ENCODE results near the gene STYK1.

STYK1 gene, protein sequence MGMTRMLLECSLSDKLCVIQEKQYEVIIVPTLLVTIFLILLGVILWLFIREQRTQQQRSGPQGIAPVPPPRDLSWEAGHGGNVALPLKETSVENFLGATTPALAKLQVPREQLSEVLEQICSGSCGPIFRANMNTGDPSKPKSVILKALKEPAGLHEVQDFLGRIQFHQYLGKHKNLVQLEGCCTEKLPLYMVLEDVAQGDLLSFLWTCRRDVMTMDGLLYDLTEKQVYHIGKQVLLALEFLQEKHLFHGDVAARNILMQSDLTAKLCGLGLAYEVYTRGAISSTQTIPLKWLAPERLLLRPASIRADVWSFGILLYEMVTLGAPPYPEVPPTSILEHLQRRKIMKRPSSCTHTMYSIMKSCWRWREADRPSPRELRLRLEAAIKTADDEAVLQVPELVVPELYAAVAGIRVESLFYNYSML

DNA sequence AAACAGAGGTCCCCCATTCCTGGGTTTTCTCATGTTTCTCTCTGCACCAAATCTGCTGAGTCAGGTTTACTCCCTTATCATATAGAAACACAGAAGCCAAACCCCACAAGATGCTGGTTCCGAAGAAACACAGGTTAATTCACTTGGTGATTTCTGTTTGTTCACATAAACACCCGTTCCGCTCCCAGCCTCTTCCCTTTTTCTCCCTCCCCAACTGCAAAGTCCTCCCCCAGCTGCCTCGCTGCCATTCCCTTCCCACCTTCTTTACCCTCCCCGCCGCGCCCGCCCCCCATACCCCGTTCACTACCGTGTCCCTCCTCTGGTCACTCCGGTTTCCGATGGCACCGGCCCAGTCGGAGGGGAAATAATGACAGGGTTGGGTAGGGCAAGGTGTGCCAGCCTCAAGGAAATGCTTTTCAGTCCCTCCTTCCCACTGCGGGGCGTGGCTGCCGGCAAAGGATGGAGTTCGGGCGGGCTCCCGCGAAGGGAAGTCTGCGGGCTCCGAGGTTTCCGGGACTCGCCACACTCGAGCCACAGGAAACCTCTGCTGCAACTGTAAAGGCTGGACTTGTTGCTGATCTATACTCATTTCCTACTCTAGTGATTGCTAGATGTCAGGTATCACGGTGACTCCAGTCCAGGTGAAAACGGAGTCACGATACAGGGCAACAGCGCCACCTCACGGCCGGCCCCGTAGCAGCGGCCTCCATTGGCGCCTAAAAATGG, at the start of gene STYK1:
Gene STYK1, minus strand, starts transcription at position 394 of the 726 bp plus-strand sequence. CDS start 39,434 bp downstream, outside the sequence.
- peak; percentile 5 for DNase-seq

DNA sequence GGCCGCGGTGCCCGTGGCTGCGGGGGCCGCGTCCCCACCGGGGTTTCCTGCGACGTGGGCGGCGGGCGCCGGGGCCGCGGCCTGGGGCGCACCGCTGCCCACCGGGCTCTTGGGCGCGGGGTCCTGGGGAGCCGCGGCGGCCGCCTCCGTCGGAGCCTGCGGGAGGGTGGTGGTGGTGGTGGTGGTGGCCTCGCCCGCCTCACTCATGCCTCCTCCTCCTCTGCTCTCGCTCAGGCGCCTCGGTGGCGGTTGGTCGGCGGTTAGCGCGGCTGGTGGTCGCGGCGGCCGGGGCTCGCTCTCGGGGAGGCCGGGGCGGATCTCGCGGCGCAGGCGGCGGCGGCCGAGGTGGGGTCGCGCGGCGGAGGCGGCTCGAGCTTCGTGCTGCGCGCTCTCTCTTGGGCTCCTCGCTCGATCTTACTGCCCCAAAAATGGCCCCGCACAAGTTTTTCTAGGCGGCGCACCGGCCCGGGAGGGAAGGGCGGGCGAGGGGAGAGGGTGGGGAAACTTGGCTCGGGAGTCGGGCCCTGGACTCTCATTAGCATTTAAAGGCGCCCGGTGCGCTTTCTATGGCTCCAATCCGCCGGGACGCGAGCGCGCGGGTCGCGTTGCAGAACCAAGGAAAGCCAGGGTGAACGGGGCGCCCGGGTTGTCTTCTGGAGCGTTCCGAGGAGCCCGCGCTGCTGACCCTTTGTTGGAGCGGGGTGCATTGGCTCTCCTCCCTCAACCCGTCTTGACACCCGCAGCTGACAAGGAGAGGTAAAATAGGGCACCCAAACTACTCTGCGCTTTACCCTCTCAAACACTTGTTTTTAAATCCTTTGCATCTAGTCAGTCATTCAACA, 49.3 kb upstream of the STYK1 start, which contains the start of gene YBX3:
Gene YBX3, minus strand, starts transcription at position 419 of the 842 bp plus-strand sequence. Its CDS starts 212 bp downstream, at position 207.
- peak; percentile 25 for DNase-seq

DNA sequence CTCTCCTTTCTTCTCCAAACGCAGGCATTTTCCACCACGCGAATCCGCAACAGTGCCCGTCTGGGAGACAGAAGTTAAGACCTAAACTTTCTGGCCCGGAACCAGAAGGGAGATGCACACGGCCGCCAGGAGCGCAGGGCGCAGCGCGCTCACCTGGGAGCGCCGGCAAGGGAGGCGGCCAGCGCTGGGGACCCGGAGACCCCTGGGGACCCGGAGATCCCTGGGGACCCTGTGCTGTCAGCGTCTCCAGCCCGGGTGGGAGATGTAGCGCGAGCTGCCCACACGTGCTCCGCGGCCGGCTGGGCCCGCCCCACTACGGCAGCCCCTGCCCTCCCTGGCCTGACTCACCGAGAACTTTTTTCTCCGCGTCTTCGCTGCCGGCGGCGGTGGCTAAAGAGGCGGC, 48.7 kb upstream of the STYK1 start:
- no peak for DNase-seq

DNA sequence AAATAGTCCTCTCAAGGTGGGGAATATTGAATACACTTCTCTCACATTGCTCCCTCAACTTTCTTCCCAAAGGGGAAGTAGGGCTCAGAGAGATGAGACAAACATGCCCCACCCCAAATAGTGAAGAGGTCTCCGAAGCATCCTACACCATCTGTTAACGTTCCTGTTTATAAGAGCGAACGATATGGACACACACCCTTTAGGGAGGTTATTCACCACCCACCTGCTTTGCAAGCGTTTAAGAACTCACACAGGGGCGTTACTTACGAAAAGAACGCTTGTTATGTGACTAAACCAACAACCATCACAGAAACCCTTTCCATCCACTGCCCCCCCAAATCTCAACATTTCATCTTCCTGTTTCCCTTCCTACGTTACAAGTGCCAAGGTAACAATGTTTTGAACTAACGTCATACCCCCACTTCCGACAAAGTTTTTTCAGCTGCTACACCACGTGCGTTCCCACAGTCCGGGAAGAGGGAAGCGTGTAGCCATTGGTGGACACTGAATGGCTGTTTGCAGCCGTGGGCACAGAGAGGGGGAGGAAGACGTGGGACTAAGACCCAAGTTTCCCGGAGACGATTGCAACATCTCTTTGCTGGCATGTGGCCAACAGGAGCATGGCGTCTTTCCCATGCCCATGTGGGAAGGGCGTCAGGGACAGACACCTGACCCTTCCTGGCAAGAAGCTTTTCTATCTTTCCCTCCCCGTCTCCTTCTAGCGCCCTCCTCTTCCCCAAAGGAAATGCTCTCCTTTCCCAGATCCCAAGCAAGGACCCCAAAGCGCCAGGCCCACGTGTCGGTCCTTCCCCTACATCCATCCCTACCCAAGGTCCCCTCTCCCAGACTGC, 48.0 kb upstream of the STYK1 start:
- DNase-seq, result peak; percentile 46

DNA sequence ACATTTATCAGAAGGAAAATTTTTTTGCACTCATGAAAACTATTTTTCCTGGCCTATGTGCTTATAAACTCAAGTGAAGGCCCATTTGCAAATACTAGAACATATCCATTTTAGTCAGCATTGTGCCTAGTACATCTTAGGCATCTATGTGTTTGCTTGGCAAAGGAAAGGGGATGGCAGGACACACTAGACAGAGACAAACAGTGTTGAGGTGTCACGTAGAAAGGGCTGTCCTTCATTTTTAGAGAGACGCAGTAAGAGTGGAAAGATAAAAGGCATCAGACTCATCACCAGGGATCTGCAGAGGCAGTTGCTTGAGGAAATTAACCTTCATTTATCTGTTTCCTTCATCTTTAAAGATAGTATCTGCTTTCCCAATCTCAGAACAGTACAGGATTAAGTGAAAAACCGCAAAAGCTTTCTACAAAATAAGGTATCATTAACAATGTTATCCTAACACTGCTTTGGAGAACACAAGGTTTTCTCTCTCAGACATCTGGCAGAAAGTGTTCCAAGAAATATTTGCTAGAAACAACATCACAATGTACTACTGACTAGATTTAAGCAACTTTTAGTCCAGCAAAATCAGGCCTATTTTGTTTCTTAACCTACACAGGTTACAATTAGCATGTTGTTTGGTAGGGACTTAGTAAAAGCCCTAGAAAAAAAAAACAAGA, 47.3 kb upstream of the STYK1 start:
- no peak for DNase-seq

DNA sequence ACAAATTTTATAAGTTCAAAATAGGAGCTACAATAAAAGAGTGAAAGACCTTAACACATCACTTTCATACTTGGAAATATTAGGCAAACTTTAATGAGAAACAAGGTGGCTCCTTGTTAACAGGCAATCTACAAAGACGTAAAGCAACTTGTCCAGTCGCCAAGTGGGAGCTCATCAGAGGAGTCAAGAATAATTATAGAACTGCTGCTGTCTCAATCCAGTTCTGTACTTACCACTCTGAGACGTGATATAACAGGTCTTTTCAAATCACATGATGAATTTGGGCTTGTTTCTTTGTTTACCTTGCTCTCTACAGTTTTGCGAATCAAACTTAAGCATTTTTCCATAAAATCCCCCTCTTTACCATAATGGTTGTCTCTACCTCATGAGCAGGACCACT, 45.6 kb upstream of the STYK1 start:
- no peak for DNase-seq

DNA sequence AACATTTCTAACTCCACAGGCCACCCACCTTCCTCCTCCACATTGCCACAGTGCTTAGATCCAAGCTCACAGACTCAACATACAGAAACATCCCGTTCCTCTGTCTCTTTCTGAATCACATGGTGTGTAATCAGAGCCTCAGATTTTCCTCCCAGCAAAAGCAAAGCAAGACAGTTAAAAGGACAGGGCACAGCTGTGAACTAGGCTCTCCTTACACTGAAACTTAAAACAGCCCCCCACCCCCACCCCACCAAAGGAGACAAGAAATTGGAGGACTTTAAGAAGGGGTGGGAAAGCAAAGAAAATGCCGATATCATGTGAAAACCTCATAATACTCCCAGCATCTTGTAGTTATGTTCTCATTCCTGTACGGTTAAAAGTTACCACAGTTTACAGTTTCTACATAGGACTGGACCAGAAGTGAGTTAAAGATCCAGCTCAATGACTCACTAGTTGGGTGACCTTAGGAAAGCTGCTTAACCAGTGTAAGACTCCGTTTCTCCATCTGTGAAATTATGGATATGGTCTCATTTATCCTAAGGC, 44.5 kb upstream of the STYK1 start:
- no peak for DNase-seq

DNA sequence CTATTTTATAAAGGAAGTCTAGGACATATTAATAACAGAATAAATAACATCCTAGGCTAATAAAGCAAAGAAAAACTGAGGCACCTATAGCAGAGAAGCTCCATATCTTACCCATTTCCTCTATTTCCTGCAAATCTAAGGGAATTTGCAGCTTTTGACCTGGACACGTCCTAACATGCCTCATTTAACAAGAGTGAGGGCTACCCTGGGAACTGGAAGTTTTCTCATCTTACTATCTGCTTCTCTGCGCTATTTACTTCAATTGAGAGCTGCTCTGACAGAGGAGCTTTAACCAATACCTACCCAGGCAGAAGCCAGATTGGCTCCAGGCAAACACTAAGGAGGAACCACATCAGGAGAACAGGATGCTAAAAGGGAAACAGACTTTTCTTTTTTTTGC, 43.6 kb upstream of the STYK1 start:
- no peak for DNase-seq

DNA sequence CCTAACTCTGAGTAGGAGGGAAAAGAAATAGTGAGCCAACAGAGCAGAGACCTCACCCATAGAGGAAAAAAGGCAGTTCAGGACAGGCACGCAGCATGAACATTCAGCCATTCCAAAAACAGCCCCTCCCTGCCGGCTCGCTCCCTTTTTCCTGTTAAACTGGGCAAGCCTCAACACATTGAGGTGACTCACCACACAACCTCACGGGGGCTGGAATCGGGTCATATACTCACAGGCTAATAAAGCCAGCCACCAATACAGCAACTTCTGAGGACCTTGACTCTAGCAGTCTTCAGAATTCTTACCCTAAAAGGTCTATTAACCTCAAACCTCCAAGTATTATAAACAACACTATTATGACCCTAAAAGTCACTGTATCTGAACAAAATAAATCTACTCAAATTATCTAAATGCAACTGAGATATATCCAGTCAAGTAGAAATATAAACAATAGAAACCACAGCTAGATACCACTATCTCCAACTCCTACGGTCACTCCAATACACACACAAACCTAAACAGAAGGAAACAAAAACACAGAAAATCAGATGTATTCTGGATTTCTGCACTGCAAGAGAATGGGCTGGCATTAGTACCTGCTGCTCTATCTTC, 43.0 kb upstream of the STYK1 start:
- no peak for DNase-seq

DNA sequence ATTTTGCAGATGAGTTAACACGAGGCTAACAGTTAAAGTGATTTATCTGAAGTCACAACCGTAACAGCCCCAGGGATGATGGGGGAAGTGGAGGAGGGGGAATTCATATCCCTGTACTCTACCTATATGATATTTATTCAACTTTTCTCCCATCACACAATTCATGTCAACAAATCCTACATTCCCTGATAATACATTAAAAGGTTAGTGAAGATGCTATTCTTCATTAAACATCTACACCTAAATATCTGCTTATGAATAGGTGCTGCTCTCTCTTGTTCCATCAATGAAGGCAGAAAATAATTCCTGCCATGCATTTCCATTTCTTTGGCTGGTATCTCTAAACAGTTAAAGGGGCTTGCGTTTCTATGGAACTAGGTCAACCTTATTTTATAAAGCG, 42.4 kb upstream of the STYK1 start:
- no peak for DNase-seq

DNA sequence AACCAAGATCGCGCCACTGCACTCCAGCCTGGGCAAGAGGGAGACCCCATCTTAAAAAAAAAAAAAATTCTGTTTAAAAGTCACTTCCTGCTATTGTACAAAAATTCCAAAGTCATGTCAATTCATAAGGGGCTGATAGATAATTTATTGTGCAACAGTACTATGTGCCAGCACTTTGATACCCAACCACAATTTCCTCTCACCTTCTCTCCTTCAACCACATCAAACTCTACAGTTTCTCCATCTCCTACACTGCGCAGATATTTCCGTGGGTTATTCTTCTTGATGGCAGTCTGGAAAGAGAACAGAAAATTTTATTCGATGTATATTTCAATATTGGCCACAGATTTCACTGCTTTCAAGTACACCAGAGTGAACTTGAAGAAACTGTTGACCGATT, 41.6 kb upstream of the STYK1 start:
- DNase-seq, result no peak

DNA sequence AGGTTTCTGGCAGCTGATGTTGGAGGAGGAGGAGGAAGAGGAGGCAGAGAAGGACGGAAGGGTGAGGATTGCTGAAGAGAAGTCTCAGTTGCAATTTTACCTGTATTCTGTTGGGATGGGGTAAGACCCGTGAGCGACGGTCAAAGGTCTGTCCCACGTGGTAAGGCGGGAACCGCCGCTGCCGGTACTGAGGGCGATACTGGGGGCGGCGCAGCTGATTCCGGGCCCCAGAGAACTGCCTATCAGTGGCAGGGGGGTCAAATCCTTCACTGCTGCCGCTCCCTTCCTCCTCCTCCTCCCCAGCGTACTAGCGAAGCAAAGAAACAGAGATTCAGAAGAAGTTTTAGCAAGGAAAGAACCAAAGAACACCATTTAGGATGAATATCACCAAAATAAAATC, 36.0 kb upstream of the STYK1 start:
- no peak for DNase-seq

DNA sequence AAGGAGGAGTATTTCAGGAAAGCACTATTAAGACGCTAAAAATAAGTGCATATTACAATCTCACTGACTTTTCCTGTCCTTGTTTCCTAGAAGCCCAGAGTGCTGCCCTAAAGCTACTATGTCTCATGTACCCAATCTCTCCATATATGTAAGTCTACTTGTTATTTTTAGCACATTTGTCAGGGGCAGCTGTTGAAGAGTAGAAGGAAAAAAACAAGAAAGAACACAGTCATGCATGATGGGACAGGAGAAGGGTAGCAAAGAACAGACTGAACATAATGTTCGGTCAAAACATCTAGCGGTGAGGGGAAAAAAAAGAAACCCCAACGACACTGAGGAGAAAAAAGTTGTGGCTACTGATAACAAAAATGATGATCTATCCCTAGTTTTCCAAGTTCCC, 35.0 kb upstream of the STYK1 start:
- DNase-seq, result no peak

DNA sequence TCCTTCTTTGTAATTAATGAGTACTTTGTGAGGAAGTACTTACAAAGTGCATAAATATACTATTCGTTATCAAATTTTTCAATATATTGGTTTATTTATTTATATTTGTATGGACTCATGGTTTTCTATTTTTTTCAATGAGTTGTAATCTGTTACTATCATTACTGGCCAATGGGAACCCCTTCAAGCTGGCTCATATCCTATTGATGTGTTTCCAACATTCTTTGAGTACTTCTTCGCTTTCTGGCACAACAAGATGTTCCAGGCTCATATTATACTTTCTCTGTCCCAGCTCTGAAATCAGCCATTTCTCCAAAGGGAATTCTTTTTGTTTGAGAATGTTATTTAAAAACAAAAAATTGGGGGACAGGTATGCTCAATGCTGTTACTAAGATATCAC, 31.8 kb upstream of the STYK1 start:
- DNase-seq, result no peak

DNA sequence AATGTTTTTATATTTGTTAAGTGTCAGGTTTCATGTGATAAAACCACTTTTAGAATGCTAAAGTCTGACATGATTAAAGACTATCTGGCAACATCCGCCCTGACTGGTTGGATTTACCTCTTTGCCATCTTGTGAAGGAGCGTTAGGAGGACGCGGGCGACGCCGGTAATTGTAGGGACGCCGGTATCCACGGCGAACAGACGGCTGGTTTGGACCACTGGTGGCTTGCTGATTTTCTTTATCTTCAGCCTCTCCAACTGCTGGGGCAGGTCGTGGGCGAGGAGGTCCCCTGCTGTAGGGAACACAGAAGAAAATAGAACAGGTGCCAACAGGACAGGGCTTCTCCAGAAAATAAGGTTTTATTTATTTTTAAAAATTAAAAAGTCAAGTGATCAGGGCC, 28.0 kb upstream of the STYK1 start:
- DNase-seq, result no peak

DNA sequence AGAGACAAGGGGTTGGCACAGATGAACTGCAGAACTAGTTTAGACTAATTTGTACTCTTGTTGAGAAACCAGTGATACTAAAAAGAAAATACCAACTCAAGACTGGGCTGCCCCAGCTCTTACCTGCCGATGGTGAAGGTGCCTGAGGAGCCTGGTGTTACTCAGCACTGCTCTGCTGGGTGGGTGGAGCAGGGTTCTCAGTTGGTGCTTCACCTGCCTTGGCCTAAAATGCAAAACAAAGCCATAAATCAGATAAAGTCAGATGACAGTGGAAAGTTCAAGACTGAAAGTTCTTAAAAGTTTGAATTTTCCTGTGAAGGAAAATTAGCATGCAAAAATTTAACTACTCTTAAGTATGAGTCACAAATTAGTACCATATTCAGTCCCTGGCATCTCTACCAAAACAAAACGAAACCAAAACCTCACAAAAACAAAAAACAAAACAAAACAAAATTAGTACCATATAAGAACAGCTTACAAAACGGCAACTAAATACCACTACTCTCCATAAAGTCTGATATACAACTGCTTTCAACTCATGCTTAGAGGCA, 27.4 kb upstream of the STYK1 start:
- no peak for DNase-seq

DNA sequence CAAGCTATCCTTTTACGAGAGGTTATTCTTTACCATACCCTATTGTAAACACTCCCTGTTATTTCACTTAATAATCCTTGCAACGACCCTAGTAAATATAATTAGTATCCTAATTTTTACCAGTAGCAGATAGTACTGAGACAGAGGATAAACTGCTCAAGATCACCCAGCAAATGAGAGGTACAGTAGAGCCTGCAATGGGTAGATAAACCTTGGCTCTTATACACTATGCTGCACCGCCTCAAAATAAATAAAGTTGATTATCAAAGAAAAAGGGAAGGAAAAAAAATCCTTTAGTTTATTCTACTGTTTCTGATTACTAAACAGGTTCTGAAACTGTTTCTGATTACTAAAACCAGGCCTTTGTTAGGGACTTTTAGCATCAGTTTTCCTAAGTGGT, 26.7 kb upstream of the STYK1 start:
- no peak for DNase-seq

DNA sequence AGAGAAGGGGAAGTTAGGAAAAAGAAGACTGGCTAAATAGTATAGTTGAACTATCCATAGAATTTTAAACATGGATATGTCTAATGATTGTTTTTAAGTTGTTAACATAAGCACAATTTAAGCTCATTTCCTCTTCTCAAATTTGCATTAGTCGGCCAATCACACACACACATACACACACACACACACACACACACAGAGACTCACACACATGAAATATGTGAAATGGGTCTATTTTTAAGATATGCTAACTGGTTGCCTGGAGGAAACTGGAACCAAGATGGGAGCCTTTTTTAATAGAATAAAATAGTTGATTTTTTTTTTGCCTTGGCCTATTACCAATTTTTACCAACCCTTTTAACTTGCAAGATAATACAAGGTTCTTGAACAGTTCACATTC, 24.0 kb upstream of the STYK1 start:
- no peak for DNase-seq

DNA sequence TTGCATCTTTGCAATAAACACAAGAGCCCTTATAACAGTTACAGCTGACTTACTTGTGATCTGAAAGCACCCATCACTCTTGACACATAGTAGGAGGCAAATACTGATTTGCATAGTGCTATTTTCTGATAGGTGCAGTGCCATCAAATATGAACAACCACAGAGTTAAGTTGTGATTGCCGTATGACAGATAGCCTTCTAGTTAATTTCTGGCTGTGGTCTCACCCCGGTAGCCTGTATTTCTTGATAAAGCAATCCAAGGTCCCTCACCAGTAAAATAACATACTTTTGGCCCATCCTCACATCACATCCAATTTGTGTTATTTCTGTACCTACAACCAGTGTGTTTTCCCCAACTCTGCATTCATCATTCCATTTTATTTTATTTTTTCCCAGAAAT, 23.3 kb upstream of the STYK1 start:
- no peak for DNase-seq

DNA sequence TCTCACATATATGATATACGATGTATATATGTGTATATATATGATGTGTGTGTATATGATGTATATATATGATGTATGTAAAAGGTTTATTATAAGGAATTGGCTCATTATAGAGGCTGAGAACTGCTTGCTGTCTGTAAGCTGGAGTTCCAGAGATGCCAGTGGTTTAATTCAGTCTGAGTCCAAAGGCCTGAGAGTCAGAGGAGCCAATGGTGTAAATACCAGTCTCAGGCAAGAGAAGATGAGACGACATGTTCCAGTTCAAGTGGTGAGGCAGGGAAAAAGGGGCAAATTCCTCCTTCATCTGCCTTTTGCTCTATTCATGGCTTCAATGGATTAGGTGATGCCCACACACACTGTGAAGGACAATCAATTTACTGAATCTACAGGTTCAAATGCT, 17.1 kb upstream of the STYK1 start:
- no peak for DNase-seq

DNA sequence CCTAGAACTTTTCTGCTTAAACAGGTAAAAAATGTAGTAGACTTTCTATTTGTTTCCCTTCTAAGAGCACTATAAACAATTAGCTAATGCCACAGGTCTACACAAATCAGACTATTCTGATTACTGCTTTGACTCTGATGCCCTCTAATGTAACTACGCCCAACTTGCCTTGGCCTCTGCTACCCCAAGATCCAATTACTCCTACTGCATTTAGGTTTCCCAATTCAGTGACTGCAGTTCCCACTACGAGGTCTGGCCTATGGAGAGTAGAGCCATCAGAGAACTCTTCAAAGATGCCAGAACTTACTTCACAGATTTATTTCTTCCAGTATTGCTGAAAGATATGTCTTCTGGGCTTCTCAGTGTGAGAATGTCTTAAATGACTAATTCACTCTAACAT, 15.3 kb upstream of the STYK1 start:
- no peak for DNase-seq
